CD14-positive monocyte (primary cell): ENCODE measurements around the gene ANK2. TPM values are rescaled to one million over a fixed set of nuclear protein-coding genes. Genes with fewer than 3 reads are reported as not detected.

Experiments
- DNase-seq, 3 donors: peaks; one replicate each; pipeline ENCODE4 v3.0.0-alpha.2; 2011 to 2022
- H2AFZ ChIP-seq: 2 replicates; pipeline ENCODE4 v1.6.0; 2012; ENCODE audit warnings: mild to moderate bottlenecking, low read depth, low read length, inconsistent platforms; ENCODE audit not compliant: insufficient read depth, poor library complexity, severe bottlenecking
- H3K27ac ChIP-seq, 2 donors: 1 replicate in 1 of 2; 2 replicates in 1 of 2; pipeline ENCODE4 v1.5.1; 2012 to 2013; ENCODE audit warnings: low read length in 2 of 2, control low read depth in 1 of 2, inconsistent platforms in 1 of 2, low read depth in 1 of 2, mild to moderate bottlenecking in 1 of 2
- H3K27me3 ChIP-seq, 2 donors: one replicate each; pipeline versions ENCODE4 v1.6.0 to v1.6.1; 2011 to 2013; ENCODE audit warnings: low read length in 2 of 2; ENCODE audit not compliant: control insufficient read depth in 2 of 2, insufficient read depth in 2 of 2
- H3K36me3 ChIP-seq, 2 donors: replicated peaks in 1 of 2; 1 replicate in 1 of 2; 2 replicates in 1 of 2; pipeline versions ENCODE4 v1.5.1 to v1.6.1; 2012 to 2013; ENCODE audit warnings: low read length in 2 of 2, control low read depth in 1 of 2, inconsistent platforms in 1 of 2, mild to moderate bottlenecking in 1 of 2; ENCODE audit not compliant: insufficient read depth in 2 of 2, control insufficient read depth in 1 of 2
- H3K4me1 ChIP-seq, 2 donors: 1 replicate in 1 of 2; 2 replicates in 1 of 2; pipeline versions ENCODE4 v1.5.1 to v1.6.1; 2012 to 2013; ENCODE audit warnings: low read length in 2 of 2, control low read depth in 1 of 2, inconsistent platforms in 1 of 2, mild to moderate bottlenecking in 1 of 2, moderate library complexity in 1 of 2; ENCODE audit not compliant: insufficient read depth in 2 of 2, control insufficient read depth in 1 of 2
- H3K4me2 ChIP-seq: replicated peaks from 2 replicates; pipeline ENCODE3; 2012; ENCODE audit warnings: low read length, moderate library complexity, mild to moderate bottlenecking; ENCODE audit not compliant: poor library complexity, severe bottlenecking; ENCODE audit errors: extremely low read depth
- H3K4me3 ChIP-seq, 3 experiments: fragments of 200-600 bp in 1 of 3; sonication (generic) in 1 of 3; replicated peaks in 1 of 3; 1 replicate in 2 of 3; 2 replicates in 1 of 3; pipeline ENCODE4 v1.5.1; 2011 to 2013; ENCODE audit warnings: low read length in 3 of 3, mild to moderate bottlenecking in 3 of 3, control low read depth in 2 of 3, low read depth in 2 of 3, inconsistent platforms in 1 of 3, moderate library complexity in 1 of 3
- H3K79me2 ChIP-seq: 2 replicates; pipeline ENCODE4 v1.6.0; 2012; ENCODE audit warnings: mild to moderate bottlenecking, control low read depth, inconsistent platforms, low read length, moderate library complexity; ENCODE audit not compliant: insufficient read depth
- H3K9ac ChIP-seq: 2 replicates; pipeline ENCODE4 v1.6.0; 2017; ENCODE audit warnings: low read length, mild to moderate bottlenecking; ENCODE audit not compliant: insufficient read depth, poor library complexity, severe bottlenecking
- H3K9me3 ChIP-seq, 2 donors: replicated peaks in 1 of 2; 1 replicate in 1 of 2; 2 replicates in 1 of 2; pipeline versions ENCODE4 v1.5.1 to v1.6.1; 2012 to 2013; ENCODE audit warnings: low read length in 2 of 2, control low read depth in 1 of 2; ENCODE audit not compliant: control insufficient read depth in 1 of 2, insufficient read depth in 1 of 2
- H4K20me1 ChIP-seq: 2 replicates; pipeline ENCODE4 v1.6.0; 2012; ENCODE audit warnings: mild to moderate bottlenecking, low read length, control low read depth, moderate library complexity; ENCODE audit not compliant: insufficient read depth
- H3K27ac Mint-ChIP-seq, 7 donors: one replicate each; pipeline ENCODE4 v1.8.0; 2020; ENCODE audit warnings: mild to moderate bottlenecking in 7 of 7, mixed read lengths in 7 of 7, moderate library complexity in 6 of 7, inconsistent platforms in 2 of 7
- H3K27me3 Mint-ChIP-seq, 3 donors: one replicate each; pipeline ENCODE4 v1.8.0; 2021 to 2022; ENCODE audit warnings: low read depth in 3 of 3, mild to moderate bottlenecking in 3 of 3, mixed read lengths in 3 of 3, moderate library complexity in 3 of 3, inconsistent platforms in 1 of 3
- H3K36me3 Mint-ChIP-seq, 2 donors: one replicate each; pipeline ENCODE4 v1.8.0; 2020; ENCODE audit warnings: mixed read lengths in 2 of 2, inconsistent platforms in 1 of 2, mild to moderate bottlenecking in 1 of 2
- H3K4me1 Mint-ChIP-seq: one replicate; pipeline ENCODE4 v1.8.0; 2020; ENCODE audit warnings: mild to moderate bottlenecking, mixed read lengths
- H3K4me3 Mint-ChIP-seq, 2 donors: one replicate each; pipeline ENCODE4 v1.8.0; 2020; ENCODE audit warnings: mild to moderate bottlenecking in 2 of 2, mixed read lengths in 2 of 2, moderate library complexity in 1 of 2
- H3K9me3 Mint-ChIP-seq, 7 donors: one replicate each; pipeline ENCODE4 v1.8.0; 2020 to 2022; ENCODE audit warnings: mixed read lengths in 7 of 7, mild to moderate bottlenecking in 6 of 7, moderate library complexity in 6 of 7, inconsistent platforms in 2 of 7
- WGBS: methylation state at CpG from one replicate; pipeline ENCODE4 v1.1.5; 2013; ENCODE audit warnings: missing lambda C conversion rate; ENCODE audit not compliant: insufficient coverage; 5-methylcytosine and 5-hydroxymethylcytosine counted together
- intact Hi-C, 2 donors: fragments of 100-400 bp; cut with micrococcal nuclease; formaldehyde crosslinking; loops; one replicate each; pipeline versions ENCODE4 v1.15.0 to v1.15.1; 2023
- polyA plus RNA-seq, 3 donors: library from polyadenylated mRNA; depleted of rRNA in 1 of 3; unstranded in 2 of 3; stranded (reverse) in 1 of 3; fragments of 300-500 nt in 2 of 3; fragments of >200 nt in 1 of 3; fragmentation: Illumina TruSeq in 2 of 3; gene quantifications; 1 replicate in 2 of 3; 2 replicates in 1 of 3; pipeline ENCODE4 v1.2.3, GENCODE V29; 2012 to 2021
- TF ChIP-seq, protein P1 (sequence below): fragments of 200-600 bp; IDR thresholded peaks from one replicate; pipeline ENCODE4 v1.8.0; 2022; ENCODE audit warnings: antibody characterized with exemption, mild to moderate bottlenecking

Gene ANK2
- polyA plus RNA-seq, 3 donors, result not detected

DNA sequence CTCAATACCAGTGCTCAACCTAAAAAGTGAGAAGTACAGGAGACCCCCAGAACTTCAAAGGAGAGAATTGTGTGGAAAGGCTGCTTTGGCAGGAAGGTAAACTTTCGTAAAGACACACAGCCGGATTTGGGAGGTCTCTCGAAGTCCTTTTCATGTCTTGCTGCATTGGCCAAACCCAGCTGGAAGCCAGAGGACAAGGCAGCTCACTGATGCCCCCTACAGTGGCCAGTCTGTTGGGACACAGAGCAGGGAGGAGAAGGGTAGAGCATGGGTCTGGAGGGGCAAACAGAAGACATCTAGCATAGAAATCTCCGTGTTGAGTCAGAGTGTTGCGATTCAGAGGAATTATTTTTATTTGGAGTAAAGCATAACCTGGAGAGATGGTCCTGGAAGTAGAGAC is 198.9 kb downstream of the ANK2 start:
- H2AFZ ChIP-seq, result no peak overlapping the region
- peaks cover 0 to 4% (median 0%) of the 10 kb centered on the region in 7 donors for H3K9me3 Mint-ChIP-seq
- no peak overlapping the region for H3K4me3 Mint-ChIP-seq
- H3K79me2 ChIP-seq, result no peaks in the 10 kb centered on the region
- no peaks in the 10 kb centered on the region for H3K27me3 ChIP-seq
- TF ChIP-seq, protein P1, sequence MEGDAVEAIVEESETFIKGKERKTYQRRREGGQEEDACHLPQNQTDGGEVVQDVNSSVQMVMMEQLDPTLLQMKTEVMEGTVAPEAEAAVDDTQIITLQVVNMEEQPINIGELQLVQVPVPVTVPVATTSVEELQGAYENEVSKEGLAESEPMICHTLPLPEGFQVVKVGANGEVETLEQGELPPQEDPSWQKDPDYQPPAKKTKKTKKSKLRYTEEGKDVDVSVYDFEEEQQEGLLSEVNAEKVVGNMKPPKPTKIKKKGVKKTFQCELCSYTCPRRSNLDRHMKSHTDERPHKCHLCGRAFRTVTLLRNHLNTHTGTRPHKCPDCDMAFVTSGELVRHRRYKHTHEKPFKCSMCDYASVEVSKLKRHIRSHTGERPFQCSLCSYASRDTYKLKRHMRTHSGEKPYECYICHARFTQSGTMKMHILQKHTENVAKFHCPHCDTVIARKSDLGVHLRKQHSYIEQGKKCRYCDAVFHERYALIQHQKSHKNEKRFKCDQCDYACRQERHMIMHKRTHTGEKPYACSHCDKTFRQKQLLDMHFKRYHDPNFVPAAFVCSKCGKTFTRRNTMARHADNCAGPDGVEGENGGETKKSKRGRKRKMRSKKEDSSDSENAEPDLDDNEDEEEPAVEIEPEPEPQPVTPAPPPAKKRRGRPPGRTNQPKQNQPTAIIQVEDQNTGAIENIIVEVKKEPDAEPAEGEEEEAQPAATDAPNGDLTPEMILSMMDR, result no peak
- no peak for DNase-seq
- H3K36me3 ChIP-seq, result no peaks in the 10 kb centered on the region
- H3K27me3 Mint-ChIP-seq, result peaks cover 0 to 2% (median 0%) of the 10 kb centered on the region in 3 donors
- no peaks in the 10 kb centered on the region for H3K4me1 ChIP-seq
- no peak overlapping the region for H3K4me2 ChIP-seq
- H3K9ac ChIP-seq, result no peak overlapping the region
- H3K27ac ChIP-seq, result no peak overlapping the region
- 95% methylated on average over 3 of the region's 5 CpGs for WGBS
- no peaks in the 10 kb centered on the region for H3K36me3 Mint-ChIP-seq
- H3K9me3 ChIP-seq, result no peaks in the 10 kb centered on the region
- H4K20me1 ChIP-seq, result no peaks in the 10 kb centered on the region
- peak overlapping the region in 1 of 7 donors; percentile 25 for H3K27ac Mint-ChIP-seq
- no peak overlapping the region for H3K4me3 ChIP-seq
- no peaks in the 10 kb centered on the region for H3K4me1 Mint-ChIP-seq
- intact Hi-C loops, result no loop called here

DNA sequence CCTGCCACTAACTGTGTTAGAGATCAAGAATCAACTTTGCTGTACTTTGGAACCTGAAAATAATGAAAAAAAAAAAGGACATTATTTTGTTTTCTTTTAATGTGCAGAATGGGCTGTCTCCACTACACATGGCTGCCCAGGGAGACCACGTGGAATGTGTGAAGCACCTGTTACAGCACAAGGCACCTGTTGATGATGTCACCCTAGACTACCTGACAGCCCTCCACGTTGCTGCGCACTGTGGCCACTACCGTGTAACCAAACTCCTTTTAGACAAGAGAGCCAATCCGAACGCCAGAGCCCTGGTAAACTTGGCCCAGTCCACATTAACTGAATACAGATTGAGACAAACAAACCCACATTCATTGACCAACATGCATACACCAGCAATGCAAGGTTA is 206.2 kb downstream of the ANK2 start:
- Histone ChIP-seq H3K79me2 (no peaks in the 10 kb centered on the region), H3K9me3 (no peaks in the 10 kb centered on the region), H3K27me3 (no peaks in the 10 kb centered on the region), H3K4me2 (no peak overlapping the region), H2AFZ (no peak overlapping the region), H3K9ac (no peak overlapping the region), H3K36me3 (no peaks in the 10 kb centered on the region), H3K4me1 (no peaks in the 10 kb centered on the region), H3K4me3 (no peak overlapping the region), H4K20me1 (no peaks in the 10 kb centered on the region), H3K27ac (no peak overlapping the region)
- Mint-ChIP-seq H3K4me1 (no peaks in the 10 kb centered on the region), H3K9me3 (peaks cover 0 to 2% (median 0%) of the 10 kb centered on the region in 7 donors), H3K4me3 (no peak overlapping the region), H3K36me3 (no peaks in the 10 kb centered on the region), H3K27ac (no peak overlapping the region), H3K27me3 (peaks cover 0 to 3% (median 0%) of the 10 kb centered on the region in 3 donors)
- intact Hi-C loops, result no loop called here
- WGBS, result 94% methylated on average over 3 of the region's 6 CpGs
- TF ChIP-seq, protein P1, result no peak
- DNase-seq, result no peak
